ENCODE data around the gene MCC. TPM values are rescaled to one million over a fixed set of nuclear protein-coding genes. Genes with fewer than 3 reads are reported as not detected.

MCC gene
- total and polyA plus RNA-seq, 2 of the 4 experiments (the other 2 are of a cell fraction): 5.0 to 20.6 TPM

DNA sequence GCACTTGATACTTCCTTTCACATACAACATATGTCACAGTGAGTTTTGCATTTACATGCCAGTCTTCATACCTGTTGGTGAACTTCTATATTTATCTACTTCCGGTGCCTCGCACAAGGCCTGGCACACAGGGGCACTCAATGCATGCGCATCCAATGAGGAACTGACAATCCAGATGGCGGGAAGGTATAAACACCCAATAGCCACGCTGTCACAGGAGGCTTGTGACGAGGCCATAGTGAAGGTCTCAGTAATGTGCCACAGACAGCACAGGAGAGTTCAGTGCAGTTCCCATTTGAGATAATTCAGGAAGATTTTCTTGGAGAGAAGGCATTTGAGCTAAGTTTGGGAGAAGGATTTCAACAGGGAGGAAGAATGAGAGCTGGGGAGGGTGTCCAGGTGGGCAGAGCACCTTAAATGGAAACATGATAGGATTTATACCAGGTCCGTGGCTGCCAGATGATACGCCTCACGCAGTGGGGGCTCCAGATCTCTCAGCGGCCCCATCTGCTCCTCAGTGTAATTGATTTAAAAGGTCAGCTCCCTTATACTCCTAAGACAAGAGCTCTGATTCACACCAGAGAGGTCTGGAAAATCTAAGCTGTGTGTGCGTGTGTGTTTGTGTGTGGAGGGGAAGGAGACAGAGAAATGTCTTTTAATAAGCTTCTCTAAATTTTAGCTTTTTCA lies 305.5 kb downstream of the MCC start:
- CTCF ChIA-PET: interaction anchor here (1.4 kb wide), 1 partner anchor 16 kb away, joined by 5 read pairs; no protein-coding TSS in a partner anchor

More for the DNA sequence above, 305.5 kb downstream of the MCC start:
- Histone ChIP-seq H3K14ac (replicated peaks; ENCODE audit: low read depth, low read length) (no peak overlapping the region), H3K9me3 (ENCODE audit: control insufficient read depth, insufficient read depth, low read length) (no peaks in the 10 kb centered on the region), H4K91ac (ENCODE audit: insufficient read depth, low read depth, low read length) (no peak overlapping the region), H3K4me3 (ENCODE audit: insufficient read depth, low read depth, low read length) (no peak overlapping the region), H2BK15ac (ENCODE audit: low read depth, low read length) (no peak overlapping the region), H3K4me2 (ENCODE audit: low read depth, low read length) (no peak overlapping the region), H3K18ac (ENCODE audit: low read depth, low read length) (no peak overlapping the region), H3K4ac (ENCODE audit: low read depth, low read length) (no peak overlapping the region), H2AK5ac (ENCODE audit: low read depth, low read length) (no peak overlapping the region), H2BK5ac (ENCODE audit: low read depth, low read length, poor library complexity, severe bottlenecking) (no peak overlapping the region), H3K27ac (ENCODE audit: insufficient read depth, low read length) (no peak overlapping the region), H3K56ac (ENCODE audit: extremely low read depth, insufficient read depth, low read length) (no peak overlapping the region), H3K9ac (ENCODE audit: low read depth, low read length) (no peak overlapping the region), H4K20me1 (ENCODE audit: insufficient read depth, low read length) (peaks cover 6% of the 10 kb centered on the region; the same call in 1 of the 2 replicates), H3K4me1 (ENCODE audit: control insufficient read depth, insufficient read depth, low read length) (peaks cover 5% of the 10 kb centered on the region), H3K9me1 (ENCODE audit: insufficient read depth, low read length) (peaks cover 4% of the 10 kb centered on the region; the same call in 1 of the 2 replicates), H3K36me3 (ENCODE audit: control insufficient read depth, insufficient read depth, low read length) (peaks cover 2% of the 10 kb centered on the region; the same call in 1 of the 2 replicates), H2AFZ (replicated peaks; ENCODE audit: low read length, poor library complexity) (no peak overlapping the region), H2AK9ac (replicated peaks; ENCODE audit: low read depth, low read length, poor library complexity) (no peak overlapping the region), H3K79me1 (ENCODE audit: low read depth in 1 of 2, low read length in 2 of 2) (peaks cover 6 to 13% of the 10 kb centered on the region in 2 experiments; a peak in 3 of 4 replicates), H2BK20ac (ENCODE audit: low read depth, low read length) (no peak overlapping the region), H4K8ac (ENCODE audit: low read depth in 2 of 2, low read length in 2 of 2) (no peak overlapping the region), H3K27me3 (ENCODE audit: control insufficient read depth, insufficient read depth, low read length) (no peaks in the 10 kb centered on the region), H3K23ac (ENCODE audit: low read depth, low read length) (no peak overlapping the region), H4K5ac (ENCODE audit: low read depth, low read length) (no peak overlapping the region), H2BK120ac (ENCODE audit: low read depth, low read length) (no peak overlapping the region)
- 98% methylated on average over 6 of the region's 11 CpGs; no CpG with 5 or more reads in 1 of the 2 experiments for WGBS, 2 experiments (ENCODE audit: extremely low coverage in 2 of 2, insufficient read length in 1 of 2)
- ATAC-seq (ENCODE audit: low read depth) (no peak), DNase-seq (no peak)
- in situ Hi-C loops (cut with MboI; ENCODE audit: low sequenced_read_pairs): no loop called here
- TF ChIP-seq, protein P1, sequence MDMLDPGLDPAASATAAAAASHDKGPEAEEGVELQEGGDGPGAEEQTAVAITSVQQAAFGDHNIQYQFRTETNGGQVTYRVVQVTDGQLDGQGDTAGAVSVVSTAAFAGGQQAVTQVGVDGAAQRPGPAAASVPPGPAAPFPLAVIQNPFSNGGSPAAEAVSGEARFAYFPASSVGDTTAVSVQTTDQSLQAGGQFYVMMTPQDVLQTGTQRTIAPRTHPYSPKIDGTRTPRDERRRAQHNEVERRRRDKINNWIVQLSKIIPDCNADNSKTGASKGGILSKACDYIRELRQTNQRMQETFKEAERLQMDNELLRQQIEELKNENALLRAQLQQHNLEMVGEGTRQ (IDR thresholded peaks at IDR 0.05; ENCODE audit: low read depth, low read length): no peak
- TF ChIP-seq RAD21 (IDR thresholded peaks at IDR 0.05; ENCODE audit: low read length) (no peak), FOS (IDR thresholded peaks at IDR 0.05; ENCODE audit: low read depth, low read length) (no peak), RFX5 (IDR thresholded peaks at IDR 0.05; ENCODE audit: low read depth, low read length) (no peak)
- TF ChIP-seq, protein P2, sequence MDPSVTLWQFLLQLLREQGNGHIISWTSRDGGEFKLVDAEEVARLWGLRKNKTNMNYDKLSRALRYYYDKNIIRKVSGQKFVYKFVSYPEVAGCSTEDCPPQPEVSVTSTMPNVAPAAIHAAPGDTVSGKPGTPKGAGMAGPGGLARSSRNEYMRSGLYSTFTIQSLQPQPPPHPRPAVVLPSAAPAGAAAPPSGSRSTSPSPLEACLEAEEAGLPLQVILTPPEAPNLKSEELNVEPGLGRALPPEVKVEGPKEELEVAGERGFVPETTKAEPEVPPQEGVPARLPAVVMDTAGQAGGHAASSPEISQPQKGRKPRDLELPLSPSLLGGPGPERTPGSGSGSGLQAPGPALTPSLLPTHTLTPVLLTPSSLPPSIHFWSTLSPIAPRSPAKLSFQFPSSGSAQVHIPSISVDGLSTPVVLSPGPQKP (IDR thresholded peaks at IDR 0.05; ENCODE audit: borderline replicate concordance, low read depth, low read length): no peak
- intact Hi-C loops (cut with micrococcal nuclease): no loop called here
- no TSS peak for BruUV-seq (replicated peaks)
- dilution Hi-C loops (cut with HindIII; ENCODE audit: low sequenced_read_pairs, unreplicated experiment): no loop called here
- POLR2A ChIA-PET (ENCODE audit: unreplicated experiment): no interaction called here
